HL-60/S4 (cell line): ENCODE results near the gene AMN.

Experiments used
- in situ Hi-C: fragments of 300-500 bp; cut with MboI; formaldehyde crosslinking; loops from 2 replicates; pipeline ENCODE4 v1.14.3; 2022; ENCODE audit warnings: low sequenced_read_pairs

The AMN gene

DNA sequence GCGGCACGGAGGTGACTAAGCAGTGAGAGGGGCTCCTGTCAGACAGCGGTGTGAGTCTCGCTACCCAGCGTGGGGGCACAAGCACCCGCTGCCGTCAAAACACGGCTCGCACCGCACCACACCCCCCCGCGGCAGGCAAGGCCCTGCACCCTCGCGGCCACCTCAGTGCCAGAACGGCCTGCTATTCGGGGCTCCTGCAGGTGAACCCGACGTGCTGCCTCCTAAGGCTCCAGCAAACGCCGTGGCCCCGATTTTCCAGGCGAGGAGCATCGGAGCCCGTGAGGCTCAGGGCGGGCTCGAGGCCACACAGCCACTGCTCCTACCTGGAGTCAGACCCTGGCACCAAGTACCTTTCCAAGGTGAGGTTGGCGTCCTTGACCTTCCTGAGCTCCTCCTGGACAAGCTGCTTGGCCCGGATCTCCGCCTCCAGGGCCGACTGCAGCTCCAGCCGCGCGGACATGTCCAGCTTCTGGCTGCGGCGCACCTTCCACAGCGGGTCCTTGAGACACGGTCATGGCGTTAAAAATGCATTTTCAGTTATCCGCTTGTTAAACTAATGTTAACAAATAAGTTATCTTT is 41.8 kb downstream of the AMN start:
- in situ Hi-C loops, result no loop called here

DNA sequence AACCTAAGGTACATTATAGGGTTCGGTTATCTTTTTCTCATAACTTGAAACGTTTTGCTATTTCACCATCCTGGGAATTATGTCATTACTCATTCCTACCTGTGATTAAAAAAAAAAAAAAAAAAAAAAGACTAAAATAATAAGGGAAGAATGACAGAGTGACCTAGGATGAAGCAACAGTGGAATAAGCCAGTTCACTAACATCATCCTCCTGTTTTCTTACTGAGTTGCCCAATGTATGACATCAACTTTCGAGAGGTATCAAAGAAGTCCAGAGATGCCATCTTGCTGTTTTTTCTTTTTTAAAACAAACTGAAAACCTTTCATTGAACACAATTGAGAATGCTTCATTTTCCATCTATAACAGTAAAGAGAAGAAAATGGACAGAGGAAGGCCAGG is 42.8 kb downstream of the AMN start:
- in situ Hi-C loops, result no loop called here

DNA sequence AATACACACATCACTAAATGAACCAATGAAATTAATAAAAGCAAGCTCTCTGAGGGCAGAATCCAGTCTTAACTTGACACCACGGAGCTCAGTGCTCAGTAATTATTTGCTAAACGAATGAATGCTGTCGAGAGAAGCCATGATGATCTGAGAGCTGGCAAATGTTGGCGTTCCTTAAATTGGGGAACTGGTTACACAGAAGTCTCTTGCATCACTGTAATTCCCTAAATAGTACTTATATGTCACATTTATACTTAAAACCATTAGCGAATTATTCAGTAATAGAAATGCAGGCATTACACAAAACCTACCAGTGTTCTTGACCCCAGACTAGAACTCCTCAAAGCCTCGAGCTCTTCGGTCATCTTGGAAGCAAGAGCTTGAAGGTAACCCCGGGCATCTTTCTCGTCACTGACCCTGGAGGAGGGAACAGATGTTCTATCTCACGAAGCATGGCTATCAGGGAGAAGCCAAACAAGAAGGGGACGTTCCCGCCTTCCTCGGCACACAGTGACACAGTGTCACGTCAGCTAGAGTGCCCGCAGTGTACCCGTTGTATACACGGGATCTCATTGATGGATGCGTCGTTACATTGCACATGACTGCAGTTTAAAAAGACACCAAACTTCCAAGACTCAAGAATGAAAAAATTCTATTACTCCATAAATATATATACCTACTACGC is 43.6 kb downstream of the AMN start:
- in situ Hi-C loops, result no loop called here

DNA sequence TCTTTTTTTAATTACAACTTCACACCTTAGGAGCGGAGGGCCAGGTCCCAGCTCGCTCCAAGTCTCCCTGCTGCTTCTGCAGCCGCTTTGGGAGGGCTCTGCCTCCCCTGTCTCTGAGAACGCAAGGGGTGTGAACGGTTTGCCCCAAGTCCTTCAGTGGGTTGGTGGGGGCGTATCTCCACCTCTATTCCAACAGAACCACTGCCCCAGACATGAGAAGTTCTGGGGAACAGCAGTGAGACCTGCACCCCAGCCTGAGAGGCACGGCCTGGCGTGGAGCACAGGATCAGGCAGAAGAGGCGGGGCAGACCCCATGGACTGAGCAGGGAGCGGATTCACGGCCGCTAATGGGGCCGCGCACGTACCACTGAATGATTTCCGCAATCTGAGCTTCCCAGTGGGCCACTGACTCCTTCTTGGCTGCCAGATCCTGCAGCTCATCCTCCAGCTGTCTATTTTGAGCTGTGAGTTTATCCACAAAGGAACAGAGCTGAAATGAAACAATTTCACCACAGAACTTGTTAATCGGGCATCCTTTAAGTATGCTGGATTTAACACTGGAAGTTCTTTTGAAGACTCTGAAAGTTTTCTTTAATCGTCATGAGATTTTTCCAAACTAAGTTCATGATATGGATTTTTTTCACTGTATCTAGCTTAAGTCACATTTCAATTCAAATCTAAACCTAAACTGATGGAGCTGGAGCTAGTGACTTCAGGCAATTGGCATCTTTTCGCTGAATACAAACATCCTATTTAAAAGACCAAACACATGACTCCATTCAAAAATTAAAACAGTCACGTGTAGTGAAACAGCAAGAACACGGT is 44.4 kb downstream of the AMN start:
- in situ Hi-C loops, result no loop called here

DNA sequence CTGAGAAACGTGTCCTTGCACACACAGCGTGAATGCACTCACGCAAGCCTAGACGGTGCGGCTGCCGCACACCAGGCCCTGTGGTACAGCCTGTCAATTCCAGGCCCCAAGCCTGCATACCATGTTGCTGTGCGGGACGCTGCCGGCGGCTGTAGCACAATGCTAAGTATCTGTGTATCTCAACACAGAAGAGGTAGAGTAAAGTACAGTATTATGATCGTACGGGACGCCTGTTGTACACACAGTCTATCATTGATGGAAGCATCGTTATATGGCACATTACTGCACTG is 45.0 kb downstream of the AMN start:
- in situ Hi-C loops, result no loop called here

DNA sequence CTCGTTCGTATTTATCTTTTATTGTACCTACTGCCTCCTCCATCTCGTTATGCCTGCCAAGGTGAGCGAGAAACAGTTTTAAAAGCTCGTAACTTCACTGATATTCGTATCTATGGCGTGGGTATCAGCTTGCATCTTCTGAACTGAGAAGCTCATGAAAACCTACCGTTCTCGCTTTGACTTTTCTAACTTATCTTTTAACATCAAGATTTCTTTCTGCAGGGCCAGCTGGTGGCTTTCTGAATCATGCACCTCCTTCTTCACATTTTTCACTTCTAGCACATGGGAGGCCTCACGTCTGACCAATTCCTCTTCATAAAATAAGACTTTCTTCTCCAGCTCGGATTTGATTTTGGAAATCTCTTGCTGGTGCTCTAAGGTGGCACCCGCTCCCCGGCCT is 45.8 kb downstream of the AMN start:
- in situ Hi-C loops, result no loop called here

DNA sequence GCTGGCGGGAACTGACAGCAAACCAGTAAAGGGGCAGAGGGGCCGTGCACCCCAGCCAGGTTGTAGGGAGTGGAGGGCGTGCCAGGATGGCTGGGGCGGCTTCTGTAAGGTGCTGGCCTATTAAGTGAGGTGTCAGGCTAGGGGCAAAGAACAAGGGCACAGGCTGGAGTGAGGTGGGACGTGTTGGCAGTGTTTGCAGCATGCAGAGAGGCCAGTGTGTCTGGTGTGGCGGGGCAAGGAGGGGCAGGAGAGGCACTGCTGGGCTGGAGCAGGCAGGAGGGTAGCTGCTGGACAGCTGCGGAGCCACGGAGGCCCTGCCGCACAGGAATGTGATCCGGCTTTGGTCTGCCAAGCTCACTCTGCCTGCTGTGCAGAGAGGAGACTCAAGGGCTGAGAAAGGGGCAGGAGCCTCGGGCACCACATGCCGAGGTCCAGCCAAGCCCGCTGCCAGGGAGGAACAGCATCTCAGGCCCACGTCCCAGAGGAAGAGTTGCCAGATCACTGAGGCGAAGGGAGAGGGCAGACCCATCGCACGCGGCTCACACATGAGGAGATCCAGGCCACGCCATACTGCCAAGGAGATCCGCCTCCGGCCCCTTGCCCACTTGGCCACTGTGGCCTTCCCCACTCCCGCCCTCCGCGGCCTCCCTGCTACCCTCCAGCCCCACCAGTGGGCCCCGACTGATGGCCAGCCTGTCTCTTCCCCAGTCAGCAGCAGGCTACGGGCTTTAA is 46.8 kb downstream of the AMN start:
- in situ Hi-C loops, result no loop called here

DNA sequence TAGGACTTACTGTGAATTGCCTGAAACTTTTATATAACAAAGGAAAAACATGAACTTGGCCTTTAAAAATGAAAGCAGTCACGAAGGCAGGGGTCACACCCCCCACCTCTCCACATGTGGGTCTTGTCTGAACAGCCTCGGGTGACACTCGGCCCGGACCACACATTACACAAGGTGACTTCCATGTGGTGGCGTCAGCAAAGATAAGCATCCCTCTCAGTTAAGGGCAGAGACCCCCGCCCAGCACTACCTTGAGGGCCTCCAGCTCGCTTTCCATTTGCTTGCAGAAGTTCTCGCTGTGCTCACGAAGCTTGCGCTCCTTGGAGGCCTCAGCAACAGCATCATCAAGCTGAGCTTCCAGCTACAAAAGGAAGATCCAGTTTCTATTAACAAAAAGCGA is 47.4 kb downstream of the AMN start:
- in situ Hi-C loops, result no loop called here

DNA sequence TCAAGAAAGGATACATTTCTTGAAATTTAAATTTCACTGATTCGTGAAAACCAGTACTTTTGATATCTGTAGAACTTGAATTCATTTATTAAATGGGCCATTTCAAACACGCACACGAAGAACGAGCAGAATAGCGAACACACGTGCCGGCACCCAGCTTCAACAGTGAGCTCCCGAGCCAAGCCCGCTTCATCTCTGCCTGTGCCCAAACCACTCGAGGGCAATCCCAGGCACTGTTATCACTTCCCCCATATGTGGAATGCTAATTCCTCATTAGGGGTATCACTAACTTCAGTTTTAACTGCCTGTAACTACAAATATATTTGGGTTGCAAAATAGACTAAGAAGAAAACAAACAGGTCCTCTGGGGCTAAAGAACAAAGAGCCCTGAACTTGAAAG is 48.0 kb downstream of the AMN start:
- in situ Hi-C loops, result no loop called here

DNA sequence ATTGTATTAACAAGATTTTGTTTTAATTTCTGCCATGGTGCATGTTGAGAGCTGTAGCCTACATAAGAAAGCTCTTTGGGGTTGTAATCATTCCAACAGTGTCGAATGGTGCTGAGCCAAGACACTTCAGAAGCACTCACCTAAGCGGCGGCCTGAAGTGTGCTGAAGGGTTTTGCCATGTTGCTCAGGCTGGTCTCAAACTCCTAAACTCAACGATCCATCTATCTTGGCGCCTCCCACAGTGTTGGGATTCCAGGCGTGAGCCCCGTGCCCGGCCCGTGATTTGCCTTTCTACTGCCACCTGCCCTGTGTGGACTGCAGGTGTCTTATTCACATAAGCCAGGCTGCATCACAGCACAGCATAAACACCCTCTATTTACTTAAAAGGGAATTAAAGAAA is 48.9 kb downstream of the AMN start:
- in situ Hi-C loops, result no loop called here

DNA sequence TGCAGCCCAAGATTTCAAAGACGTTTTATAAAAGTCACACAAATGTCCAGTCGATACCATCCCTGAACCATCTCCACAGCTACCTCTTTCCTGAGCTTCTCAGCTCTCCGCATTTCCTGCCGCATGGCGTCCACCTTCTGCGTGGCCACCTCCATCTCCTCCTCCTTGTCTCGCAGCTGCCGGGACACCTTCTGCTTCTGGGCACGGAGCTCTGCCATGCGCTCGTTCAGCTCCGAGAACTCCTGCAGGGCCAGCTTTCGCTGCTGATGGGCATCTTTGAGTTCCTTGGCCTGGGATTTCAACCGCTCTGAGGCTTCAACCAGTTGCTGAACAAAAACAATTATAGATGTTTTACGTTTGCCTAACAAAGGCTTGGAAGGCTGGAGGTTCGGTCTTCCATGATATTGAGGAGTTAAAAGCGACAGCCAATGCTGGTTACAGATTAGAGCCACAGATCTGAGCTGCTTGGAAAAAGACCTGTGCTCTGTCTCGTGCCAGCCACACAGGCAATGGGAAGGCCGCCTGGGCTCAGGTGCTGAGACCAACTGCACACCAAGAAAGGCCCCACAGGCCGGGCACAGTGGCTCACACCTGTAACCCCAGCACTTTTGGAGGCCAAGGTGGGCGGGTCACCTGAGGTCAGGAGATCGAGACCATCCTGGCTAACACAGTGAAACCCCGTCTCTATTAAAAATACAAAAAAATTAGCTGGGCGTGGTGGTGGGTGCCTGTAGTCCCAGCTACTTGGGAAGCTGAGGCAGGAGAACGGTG is 49.6 kb downstream of the AMN start:
- in situ Hi-C loops, result no loop called here

DNA sequence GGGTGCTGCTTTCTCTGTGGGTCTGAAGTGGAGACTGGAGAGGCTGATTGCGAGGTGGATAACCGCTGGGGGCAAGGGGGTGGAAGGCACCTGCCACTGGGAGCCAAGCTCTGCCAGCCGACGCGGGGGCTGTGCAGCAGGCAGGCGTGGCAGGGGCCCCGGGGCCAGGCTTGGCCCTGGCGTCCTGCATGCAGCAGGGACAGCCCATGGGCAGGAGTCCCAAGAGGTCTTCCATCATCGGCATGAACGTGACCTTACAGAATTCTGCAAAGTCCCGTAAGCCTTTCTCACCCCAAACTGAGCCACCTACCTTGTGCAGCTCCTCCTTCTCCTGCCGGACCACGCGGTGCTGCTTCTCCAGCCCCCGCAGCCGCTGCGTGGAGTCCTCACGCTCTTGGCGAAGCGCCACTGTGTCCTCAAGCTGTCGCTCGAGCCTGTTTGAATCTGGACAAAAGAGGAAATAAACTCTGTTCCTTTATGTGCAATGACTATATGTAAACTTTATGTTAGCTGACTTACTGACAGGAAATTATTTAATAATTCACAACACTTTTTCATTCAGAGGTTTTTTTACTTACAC is 51.3 kb downstream of the AMN start:
- in situ Hi-C loops, result no loop called here

DNA sequence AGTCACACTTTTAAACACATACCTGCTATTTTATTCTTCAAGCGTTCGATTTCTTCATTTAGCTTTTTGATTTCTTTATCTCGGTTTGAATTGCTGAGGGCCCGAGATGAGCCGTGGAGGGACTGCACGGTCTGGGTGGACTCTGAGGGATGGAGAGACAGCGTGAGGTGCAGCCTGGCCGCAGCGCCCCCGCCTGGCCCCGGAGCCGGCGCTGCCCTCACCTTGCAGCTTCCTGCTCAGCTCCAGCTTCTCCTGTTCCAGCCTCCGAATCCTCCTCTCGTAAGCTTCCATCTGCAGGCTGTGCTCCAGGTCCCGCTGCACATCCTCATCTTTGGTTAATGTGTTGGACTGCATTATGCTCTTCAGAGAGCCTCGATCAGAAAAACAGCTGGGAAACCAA is 53.2 kb downstream of the AMN start:
- in situ Hi-C loops, result no loop called here

DNA sequence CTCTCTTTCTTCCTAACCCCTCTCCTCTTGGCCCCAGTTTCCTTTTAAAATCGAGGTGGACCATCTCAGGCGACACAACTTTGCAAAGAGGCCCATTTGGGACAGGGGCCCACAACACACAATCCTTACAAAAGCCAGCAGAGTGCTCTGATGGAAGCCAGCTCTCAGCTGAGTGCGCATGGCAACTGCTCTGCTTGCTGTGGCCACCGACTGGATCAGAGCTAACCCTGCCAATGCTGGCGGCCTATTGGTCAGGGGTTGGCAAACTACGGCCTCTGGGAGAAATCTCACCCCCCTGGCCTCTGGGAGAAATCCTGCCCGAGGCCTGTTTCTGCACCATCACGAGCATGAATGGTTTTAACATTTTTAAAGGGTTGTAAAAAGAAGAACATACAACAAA is 55.0 kb downstream of the AMN start:
- in situ Hi-C loops, result no loop called here

DNA sequence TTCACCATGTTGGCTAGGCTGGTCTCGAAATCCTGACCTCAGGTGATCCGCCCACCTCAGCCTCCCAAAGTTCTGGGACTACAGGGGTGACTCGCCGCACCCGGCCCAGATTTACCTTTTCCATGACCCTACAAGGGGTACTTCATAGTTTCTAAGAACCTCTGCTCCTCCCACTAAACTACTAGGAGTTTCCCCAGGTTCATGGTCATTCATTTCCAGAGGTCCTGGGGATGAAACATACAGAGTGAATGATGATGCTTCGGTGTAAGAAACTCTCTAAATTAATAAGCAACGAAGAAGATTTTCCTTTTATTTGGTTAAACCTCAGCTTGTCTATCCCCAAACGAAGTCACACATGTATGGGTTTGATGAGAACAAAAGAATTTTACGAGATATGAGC is 56.9 kb downstream of the AMN start:
- in situ Hi-C loops, result no loop called here

DNA sequence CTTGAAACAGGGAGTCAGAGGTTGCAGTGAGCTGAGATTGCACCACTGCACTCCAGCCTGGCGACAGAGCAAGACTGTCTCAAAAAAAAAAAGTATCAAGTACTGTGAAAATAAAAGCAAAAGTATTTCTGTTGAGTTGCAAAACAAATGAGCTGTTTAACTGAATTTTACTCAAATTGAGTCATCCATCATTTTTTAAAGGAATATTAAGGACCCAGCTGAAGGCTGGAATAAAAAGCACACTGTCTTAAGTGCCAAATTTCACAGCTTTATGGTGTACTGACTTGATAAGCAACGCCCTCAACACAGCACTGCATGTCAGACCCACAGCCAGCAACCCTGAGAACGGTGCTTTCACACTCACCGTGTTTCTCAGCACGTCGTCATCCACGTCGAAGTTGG is 57.9 kb downstream of the AMN start:
- in situ Hi-C loops, result no loop called here
